Caco-2 (cell line): ENCODE results near the gene CCDC170. TPM values are rescaled to one million over a fixed set of nuclear protein-coding genes. Genes with fewer than 3 reads are reported as not detected.

ENCODE experiments used
- BruUV-seq: library from RNA; stranded (reverse); fragments of 400-500 nt; replicated peaks from 2 replicates; lab custom pipeline; 2021; lab: Mats Ljungman, UMichigan
- CTCF ChIA-PET: fragments of 300-600 bp; sonication (Branson Sonifier 250); formaldehyde crosslinking; loops from one replicate; lab custom pipeline; 2022; ENCODE audit warnings: antibody characterized with exemption; lab: Charles Lee
- POLR2A ChIA-PET: fragments of 300-600 bp; sonication (Branson Sonifier 250); formaldehyde crosslinking; loops from one replicate; lab custom pipeline; 2022; ENCODE audit warnings: antibody characterized with exemption; lab: Charles Lee
- DNase-seq, 2 experiments: peaks; one replicate each; pipeline versions ENCODE4 v3.0.0 to v3.0.0-alpha.2; 2020 to 2022
- H3K27me3 ChIP-seq: replicated peaks from 2 replicates; pipeline ENCODE4 v1.6.0; 2011; ENCODE audit warnings: low read length; ENCODE audit not compliant: control insufficient read depth, insufficient read depth
- H3K36me3 ChIP-seq: 2 replicates; pipeline ENCODE4 v1.5.1; 2011; ENCODE audit warnings: low read length; ENCODE audit not compliant: control insufficient read depth, insufficient read depth
- H3K4me1 ChIP-seq: fragments of 250-450 bp; sonication (Bioruptor Pico); 2 replicates; pipeline ENCODE4 v1.5.1; 2020; ENCODE audit warnings: mild to moderate bottlenecking
- H3K4me3 ChIP-seq: 2 replicates; pipeline ENCODE4 v1.5.1; 2011; ENCODE audit warnings: low read depth, mild to moderate bottlenecking, control low read depth, low read length
- H3K9me3 ChIP-seq: fragments of 250-450 bp; sonication (Bioruptor Pico); 2 replicates; pipeline ENCODE4 v1.5.1; 2020; ENCODE audit warnings: mild to moderate bottlenecking, moderate library complexity
- H3K27ac Mint-ChIP-seq: one replicate; pipeline ENCODE4 v1.8.0; 2022; ENCODE audit warnings: mixed read lengths; ENCODE audit not compliant: unreplicated experiment
- H3K27me3 Mint-ChIP-seq: one replicate; pipeline ENCODE4 v1.8.0; 2022; ENCODE audit warnings: mixed read lengths; ENCODE audit not compliant: insufficient read depth, unreplicated experiment
- H3K36me3 Mint-ChIP-seq: one replicate; pipeline ENCODE4 v1.8.0; 2022; ENCODE audit warnings: mild to moderate bottlenecking, mixed read lengths; ENCODE audit not compliant: insufficient read depth, unreplicated experiment
- H3K4me1 Mint-ChIP-seq: one replicate; pipeline ENCODE4 v1.8.0; 2022; ENCODE audit warnings: low read depth, mixed read lengths; ENCODE audit not compliant: unreplicated experiment
- H3K4me3 Mint-ChIP-seq: one replicate; pipeline ENCODE4 v1.8.0; 2022; ENCODE audit warnings: mild to moderate bottlenecking, moderate library complexity, mixed read lengths; ENCODE audit not compliant: unreplicated experiment
- H3K9me3 Mint-ChIP-seq: one replicate; pipeline ENCODE4 v1.8.0; 2022; ENCODE audit warnings: mixed read lengths; ENCODE audit not compliant: unreplicated experiment
- intact Hi-C: fragments of 100-400 bp; cut with micrococcal nuclease; formaldehyde crosslinking; loops from one replicate; pipeline ENCODE4 v1.10.0; 2022; ENCODE audit not compliant: unreplicated experiment
- total RNA-seq: library from RNA; stranded (reverse); gene quantifications from 2 replicates; pipeline ENCODE4 v1.2.3, GENCODE V29; 2022
- TF ChIP-seq, protein P1 (sequence below), 2 experiments: fragments of 200-600 bp in 1 of 2; IDR thresholded peaks; 1 replicate in 1 of 2; 2 replicates in 1 of 2; pipeline versions ENCODE4 v1.5.1 to v1.8.0; 2011 to 2022; ENCODE audit warnings: antibody characterized with exemption in 1 of 2, control low read depth in 1 of 2, inconsistent platforms in 1 of 2, low read depth in 1 of 2, low read length in 1 of 2, mild to moderate bottlenecking in 1 of 2, moderate library complexity in 1 of 2; ENCODE audit not compliant: insufficient read depth in 1 of 2, severe bottlenecking in 1 of 2, unreplicated experiment in 1 of 2

CCDC170 gene
- total RNA-seq, 1 experiment from 2014 or later: 6.8 TPM

GRCh38 chr6:151546941-151547659, 53.3 kb downstream of the CCDC170 start:
- ChIA-PET POLR2A (no interaction called here), CTCF (interaction anchor here (0.7 kb wide), 1 partner anchor 162 kb away, joined by 4 read pairs; no protein-coding TSS in a partner anchor)
- no peak overlapping the region for H3K27ac Mint-ChIP-seq
- H3K27me3 ChIP-seq: no peaks in the 10 kb centered on the region
- no peaks in the 10 kb centered on the region for H3K36me3 ChIP-seq
- no peaks in the 10 kb centered on the region for H3K36me3 Mint-ChIP-seq
- TF ChIP-seq, protein P1, sequence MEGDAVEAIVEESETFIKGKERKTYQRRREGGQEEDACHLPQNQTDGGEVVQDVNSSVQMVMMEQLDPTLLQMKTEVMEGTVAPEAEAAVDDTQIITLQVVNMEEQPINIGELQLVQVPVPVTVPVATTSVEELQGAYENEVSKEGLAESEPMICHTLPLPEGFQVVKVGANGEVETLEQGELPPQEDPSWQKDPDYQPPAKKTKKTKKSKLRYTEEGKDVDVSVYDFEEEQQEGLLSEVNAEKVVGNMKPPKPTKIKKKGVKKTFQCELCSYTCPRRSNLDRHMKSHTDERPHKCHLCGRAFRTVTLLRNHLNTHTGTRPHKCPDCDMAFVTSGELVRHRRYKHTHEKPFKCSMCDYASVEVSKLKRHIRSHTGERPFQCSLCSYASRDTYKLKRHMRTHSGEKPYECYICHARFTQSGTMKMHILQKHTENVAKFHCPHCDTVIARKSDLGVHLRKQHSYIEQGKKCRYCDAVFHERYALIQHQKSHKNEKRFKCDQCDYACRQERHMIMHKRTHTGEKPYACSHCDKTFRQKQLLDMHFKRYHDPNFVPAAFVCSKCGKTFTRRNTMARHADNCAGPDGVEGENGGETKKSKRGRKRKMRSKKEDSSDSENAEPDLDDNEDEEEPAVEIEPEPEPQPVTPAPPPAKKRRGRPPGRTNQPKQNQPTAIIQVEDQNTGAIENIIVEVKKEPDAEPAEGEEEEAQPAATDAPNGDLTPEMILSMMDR (IDR thresholded peaks at IDR 0.05; ENCODE audit: insufficient read depth in 1 of 2, low read depth in 1 of 2, low read length in 1 of 2, severe bottlenecking in 1 of 2, unreplicated experiment in 1 of 2): peak in 1 of 2 experiments; percentile 31
- H3K9me3 ChIP-seq: no peaks in the 10 kb centered on the region
- H3K27me3 Mint-ChIP-seq: no peaks in the 10 kb centered on the region
- no peak overlapping the region for H3K4me3 ChIP-seq
- DNase-seq: no peak
- no TSS peak for BruUV-seq
- H3K4me1 ChIP-seq: no peaks in the 10 kb centered on the region
- H3K9me3 Mint-ChIP-seq: no peaks in the 10 kb centered on the region
- no peaks in the 10 kb centered on the region for H3K4me1 Mint-ChIP-seq
- no peak overlapping the region for H3K4me3 Mint-ChIP-seq
- intact Hi-C loops: no loop called here

- Histone ChIP-seq H3K36me3 (no peaks in the 10 kb centered on the region), H3K4me1 (no peaks in the 10 kb centered on the region), H3K4me3 (no peak overlapping the region), H3K9me3 (no peaks in the 10 kb centered on the region), H3K27me3 (no peaks in the 10 kb centered on the region)
- Mint-ChIP-seq H3K36me3 (no peaks in the 10 kb centered on the region), H3K27me3 (no peaks in the 10 kb centered on the region), H3K4me1 (no peaks in the 10 kb centered on the region), H3K4me3 (no peak overlapping the region), H3K27ac (no peak overlapping the region), H3K9me3 (no peaks in the 10 kb centered on the region)
- no TSS peak for BruUV-seq
- POLR2A ChIA-PET: no interaction called here
- CTCF ChIA-PET: no interaction called here
- TF ChIP-seq, protein P1 (IDR thresholded peaks at IDR 0.05; ENCODE audit: insufficient read depth in 1 of 2, low read depth in 1 of 2, low read length in 1 of 2, severe bottlenecking in 1 of 2, unreplicated experiment in 1 of 2): no peak
- intact Hi-C loops: no loop called here
- no peak for DNase-seq
These were observed 54.4 kb downstream of the CCDC170 start for GRCh38 chr6:151548201-151548600.

GRCh38 chr6:151549790-151550189, 56.0 kb downstream of the CCDC170 start:
- H3K9me3 Mint-ChIP-seq: no peaks in the 10 kb centered on the region
- no TSS peak for BruUV-seq
- TF ChIP-seq, protein P1 (IDR thresholded peaks at IDR 0.05; ENCODE audit: insufficient read depth in 1 of 2, low read depth in 1 of 2, low read length in 1 of 2, severe bottlenecking in 1 of 2, unreplicated experiment in 1 of 2): no peak
- intact Hi-C loops: no loop called here
- no peaks in the 10 kb centered on the region for H3K36me3 Mint-ChIP-seq
- no peak for DNase-seq
- no peaks in the 10 kb centered on the region for H3K4me1 Mint-ChIP-seq
- CTCF ChIA-PET: no interaction called here
- H3K27me3 ChIP-seq: no peaks in the 10 kb centered on the region
- no peak overlapping the region for H3K27ac Mint-ChIP-seq
- H3K36me3 ChIP-seq: no peaks in the 10 kb centered on the region
- POLR2A ChIA-PET: no interaction called here
- no peaks in the 10 kb centered on the region for H3K4me1 ChIP-seq
- H3K9me3 ChIP-seq: no peaks in the 10 kb centered on the region
- no peak overlapping the region for H3K4me3 ChIP-seq
- H3K4me3 Mint-ChIP-seq: no peak overlapping the region
- no peaks in the 10 kb centered on the region for H3K27me3 Mint-ChIP-seq
